ENCODE data around the gene AKR1D1. TPM values are rescaled to one million over a fixed set of nuclear protein-coding genes. Genes with fewer than 3 reads are reported as not detected.

The AKR1D1 gene
- total RNA-seq, 2 experiments from 2014 or later, result not detected

- TF ChIP-seq EZH2phosphoT487 (IDR thresholded peaks at IDR 0.05; ENCODE audit: borderline replicate concordance, low read depth, low read length), result no peak
- no peak for TF ChIP-seq CTCF (conservative IDR thresholded peaks at IDR 0.05; ENCODE audit: low read length)
- BruUV-seq (replicated peaks), result no TSS peak
- H3K27ac ChIP-seq (ENCODE audit: low read depth, low read length, poor library complexity, severe bottlenecking), result no peak overlapping the region
- H2AFZ ChIP-seq (ENCODE audit: low read length), result no peak overlapping the region
- ChIA-PET CTCF (ENCODE audit: unreplicated experiment) (no interaction called here), POLR2A (no interaction called here)
- H3K79me2 ChIP-seq (ENCODE audit: insufficient read depth, low read depth, low read length), result no peaks in the 10 kb centered on the region
- H3K9me2 ChIP-seq (ENCODE audit: insufficient read depth, low read length), result no peaks in the 10 kb centered on the region
- no peak for DNase-seq (ENCODE audit: low spot score)
- H4K20me1 ChIP-seq (ENCODE audit: insufficient read depth, low read length), result no peaks in the 10 kb centered on the region
- H3K9me3 ChIP-seq (ENCODE audit: low read length), result no peaks in the 10 kb centered on the region
- intact Hi-C loops (cut with micrococcal nuclease; ENCODE audit: unreplicated experiment), result no loop called here
- H3K36me3 ChIP-seq (ENCODE audit: insufficient read depth, low read length), result no peaks in the 10 kb centered on the region
- H3K4me1 ChIP-seq (ENCODE audit: insufficient read depth, low read length, poor library complexity, severe bottlenecking), result no peaks in the 10 kb centered on the region
- H3K4me2 ChIP-seq (ENCODE audit: low read length), result no peak overlapping the region
- no peak overlapping the region for H3K4me3 ChIP-seq (ENCODE audit: low read depth, low read length, poor library complexity, severe bottlenecking)
Measured at GRCh38 chr7:138166681-138167080, 90.4 kb downstream of the AKR1D1 start.

GRCh38 chr7:138167222-138167621 lies 91.0 kb downstream of the AKR1D1 start:
- CTCF ChIA-PET (ENCODE audit: unreplicated experiment), result no interaction called here
- Histone ChIP-seq H3K4me2 (ENCODE audit: low read length) (no peak overlapping the region), H3K4me3 (ENCODE audit: low read depth, low read length, poor library complexity, severe bottlenecking) (no peak overlapping the region), H3K36me3 (ENCODE audit: insufficient read depth, low read length) (no peaks in the 10 kb centered on the region), H3K27ac (ENCODE audit: low read depth, low read length, poor library complexity, severe bottlenecking) (no peak overlapping the region), H4K20me1 (ENCODE audit: insufficient read depth, low read length) (no peaks in the 10 kb centered on the region), H3K79me2 (ENCODE audit: insufficient read depth, low read depth, low read length) (no peaks in the 10 kb centered on the region), H2AFZ (ENCODE audit: low read length) (no peak overlapping the region), H3K4me1 (ENCODE audit: insufficient read depth, low read length, poor library complexity, severe bottlenecking) (no peaks in the 10 kb centered on the region), H3K9me2 (ENCODE audit: insufficient read depth, low read length) (no peaks in the 10 kb centered on the region), H3K9me3 (ENCODE audit: low read length) (no peaks in the 10 kb centered on the region)
- no peak for TF ChIP-seq CTCF (conservative IDR thresholded peaks at IDR 0.05; ENCODE audit: low read length)
- TF ChIP-seq EZH2phosphoT487 (IDR thresholded peaks at IDR 0.05; ENCODE audit: borderline replicate concordance, low read depth, low read length), result no peak
- POLR2A ChIA-PET, result no interaction called here
- intact Hi-C loops (cut with micrococcal nuclease; ENCODE audit: unreplicated experiment), result no loop called here
- no TSS peak for BruUV-seq (replicated peaks)
- no peak for DNase-seq (ENCODE audit: low spot score)

- no peaks in the 10 kb centered on the region for H3K9me3 ChIP-seq (ENCODE audit: low read length)
- no peak for DNase-seq (ENCODE audit: low spot score)
- no peak overlapping the region for H3K4me3 ChIP-seq (ENCODE audit: low read depth, low read length, poor library complexity, severe bottlenecking)
- H3K27ac ChIP-seq (ENCODE audit: low read depth, low read length, poor library complexity, severe bottlenecking), result no peak overlapping the region
- no peaks in the 10 kb centered on the region for H4K20me1 ChIP-seq (ENCODE audit: insufficient read depth, low read length)
- CTCF ChIA-PET (ENCODE audit: unreplicated experiment), result no interaction called here
- H2AFZ ChIP-seq (ENCODE audit: low read length), result no peak overlapping the region
- no TSS peak for BruUV-seq (replicated peaks)
- POLR2A ChIA-PET, result no interaction called here
- H3K36me3 ChIP-seq (ENCODE audit: insufficient read depth, low read length), result no peaks in the 10 kb centered on the region
- intact Hi-C loops (cut with micrococcal nuclease; ENCODE audit: unreplicated experiment), result no loop called here
- no peak for TF ChIP-seq CTCF (conservative IDR thresholded peaks at IDR 0.05; ENCODE audit: low read length)
- no peak for TF ChIP-seq EZH2phosphoT487 (IDR thresholded peaks at IDR 0.05; ENCODE audit: borderline replicate concordance, low read depth, low read length)
- no peaks in the 10 kb centered on the region for H3K9me2 ChIP-seq (ENCODE audit: insufficient read depth, low read length)
- no peaks in the 10 kb centered on the region for H3K4me1 ChIP-seq (ENCODE audit: insufficient read depth, low read length, poor library complexity, severe bottlenecking)
- no peaks in the 10 kb centered on the region for H3K79me2 ChIP-seq (ENCODE audit: insufficient read depth, low read depth, low read length)
- no peak overlapping the region for H3K4me2 ChIP-seq (ENCODE audit: low read length)
Measured at GRCh38 chr7:138167869-138168296, 91.6 kb downstream of the AKR1D1 start.

Small RNA genes within 50 kb of the gene (small RNA-seq; reads per million reads assigned to genes)
- gene AC024082.2, result not detected
- not detected for gene RN7SKP223

Other genes with a start within 250 kb of the AKR1D1 start
- gene DGKI, start 229.5 kb upstream of the AKR1D1 start, total RNA-seq (2014; rRNA removed; shearing (Covaris generic)), result not detected in 2 replicates
- 0.46 and 0.55 TPM in 2 replicates for gene DGKI, start 229.5 kb upstream of the AKR1D1 start, total RNA-seq (2022)
- 22.7 and 35.4 TPM in 2 replicates for gene CREB3L2, start 74.4 kb upstream of the AKR1D1 start, total RNA-seq (2014; rRNA removed; shearing (Covaris generic))
- 79.0 and 95.7 TPM in 2 replicates for gene CREB3L2, start 74.4 kb upstream of the AKR1D1 start, total RNA-seq (2022)